PC-9 (cell line): ENCODE measurements around the gene NYAP2. TPM values are rescaled to one million over a fixed set of nuclear protein-coding genes. Genes with fewer than 3 reads are reported as not detected.
A peak's percentile ranks its signal among the peaks of the same experiment; 100 is the strongest.

Experiments
- BruUV-seq: library from RNA; stranded (reverse); fragments of 400-500 nt; replicated peaks from 2 replicates; lab custom pipeline; 2021; lab: Mats Ljungman, UMichigan
- CTCF ChIA-PET: fragments of 300-600 bp; sonication (Branson Sonifier 250); formaldehyde crosslinking; loops from one replicate; lab custom pipeline; 2022; ENCODE audit warnings: antibody characterized with exemption; lab: Charles Lee
- POLR2A ChIA-PET: fragments of 300-600 bp; sonication (Branson Sonifier 250); formaldehyde crosslinking; loops from one replicate; lab custom pipeline; 2022; ENCODE audit warnings: antibody characterized with exemption; ENCODE audit not compliant: unreplicated experiment; lab: Charles Lee
- DNase-seq, 2 experiments: peaks; one replicate each; pipeline versions ENCODE4 v3.0.0 to v3.0.0-alpha.2; 2015 to 2022; ENCODE audit warnings: mixed read lengths in 1 of 2
- H2AFZ ChIP-seq: fragments of 200-600 bp; sonication (generic); 2 replicates; pipeline ENCODE4 v1.8.1; 2017; ENCODE audit warnings: antibody characterized with exemption
- H3F3A ChIP-seq: fragments of 200-600 bp; sonication (generic); 2 replicates; pipeline ENCODE4 v1.8.1; 2017; ENCODE audit warnings: antibody characterized with exemption, mild to moderate bottlenecking, low read depth; ENCODE audit not compliant: insufficient read depth
- H3K27ac ChIP-seq: fragments of 200-600 bp; sonication (generic); 2 replicates; pipeline ENCODE4 v1.6.1; 2016; ENCODE audit warnings: mixed run types
- H3K27me3 ChIP-seq: fragments of 200-600 bp; sonication (generic); 2 replicates; pipeline ENCODE4 v1.6.1; 2016; ENCODE audit warnings: low read depth, mixed run types; ENCODE audit not compliant: insufficient read depth
- H3K36me3 ChIP-seq: fragments of 200-600 bp; sonication (generic); 2 replicates; pipeline ENCODE4 v1.6.1; 2016; ENCODE audit warnings: low read depth, mixed run types
- H3K4me1 ChIP-seq: fragments of 200-600 bp; sonication (generic); replicated peaks from 2 replicates; pipeline ENCODE4 v1.6.1; 2016; ENCODE audit warnings: mixed run types; ENCODE audit not compliant: insufficient read depth
- H3K4me2 ChIP-seq: fragments of 200-600 bp; sonication (generic); 2 replicates; pipeline ENCODE4 v1.6.1; 2017; ENCODE audit warnings: mixed run types
- H3K4me3 ChIP-seq: fragments of 200-600 bp; sonication (generic); 2 replicates; pipeline ENCODE4 v1.6.1; 2016; ENCODE audit warnings: mixed run types
- H3K79me2 ChIP-seq: fragments of 200-600 bp; sonication (generic); 2 replicates; pipeline ENCODE4 v1.6.1; 2017; ENCODE audit warnings: low read depth, mixed run types
- H3K9me2 ChIP-seq: fragments of 200-600 bp; sonication (generic); 2 replicates; pipeline ENCODE4 v1.8.1; 2017; ENCODE audit warnings: mild to moderate bottlenecking; ENCODE audit not compliant: insufficient read depth
- H3K9me3 ChIP-seq: fragments of 200-600 bp; sonication (generic); 2 replicates; pipeline ENCODE4 v1.8.1; 2016; ENCODE audit warnings: low read depth; ENCODE audit not compliant: insufficient read depth
- H4K20me1 ChIP-seq: fragments of 200-600 bp; sonication (generic); 2 replicates; pipeline ENCODE4 v1.8.1; 2017; ENCODE audit not compliant: insufficient read depth
- CTCF ChIP-seq: fragments of 200-600 bp; sonication (generic); conservative IDR thresholded peaks from 2 replicates; pipeline ENCODE4 v1.6.1; 2017; ENCODE audit warnings: mixed run types, antibody characterized with exemption, mild to moderate bottlenecking, moderate library complexity
- EZH2 ChIP-seq: fragments of 200-600 bp; sonication (generic); IDR thresholded peaks from 2 replicates; pipeline ENCODE4 v1.8.0; 2017; ENCODE audit warnings: antibody characterized with exemption, low read depth
- intact Hi-C: fragments of 100-400 bp; cut with micrococcal nuclease; formaldehyde crosslinking; loops from one replicate; pipeline ENCODE4 v1.10.0; 2022; ENCODE audit not compliant: unreplicated experiment
- total RNA-seq: library from RNA; stranded (reverse); gene quantifications from 2 replicates; pipeline ENCODE4 v1.2.3, GENCODE V29; 2021

NYAP2 gene
- total RNA-seq, 1 experiment from 2014 or later = 0.65 TPM

- Histone ChIP-seq H2AFZ (no peak overlapping the region), H3K4me3 (no peak overlapping the region), H3K9me2 (no peaks in the 10 kb centered on the region), H3K9me3 (no peaks in the 10 kb centered on the region), H3K36me3 (no peaks in the 10 kb centered on the region), H3F3A (no peaks in the 10 kb centered on the region), H3K4me1 (no peaks in the 10 kb centered on the region), H3K79me2 (no peaks in the 10 kb centered on the region), H4K20me1 (no peaks in the 10 kb centered on the region), H3K4me2 (no peak overlapping the region), H3K27me3 (no peaks in the 10 kb centered on the region), H3K27ac (no peak overlapping the region)
- CTCF ChIA-PET = no interaction called here
- no peak for DNase-seq
- TF ChIP-seq EZH2 (no peak), CTCF (no peak)
- BruUV-seq = no TSS peak
- intact Hi-C loops = loop anchor here (5.0 kb wide), 3 partner anchors 195 to 1375 kb away; no protein-coding TSS in a partner anchor
- POLR2A ChIA-PET = interaction anchor here (0.7 kb wide), 1 partner anchor 1258 kb away, joined by 3 read pairs; no protein-coding TSS in a partner anchor
These were observed 262.6 kb downstream of the NYAP2 start for GRCh38 chr2:225662101-225662500.

GRCh38 chr2:225667445-225667844, 267.9 kb downstream of the NYAP2 start:
- no peaks in the 10 kb centered on the region for H3K9me3 ChIP-seq
- no peak overlapping the region for H2AFZ ChIP-seq
- H3K4me3 ChIP-seq = no peak overlapping the region
- no peak overlapping the region for H3K27ac ChIP-seq
- CTCF ChIA-PET = interaction anchor here (0.6 to 0.8 kb wide), 2 partner anchors 1135 to 1697 kb away, joined by 3 read pairs; no protein-coding TSS in a partner anchor
- intact Hi-C loops = loop anchor here (5.0 kb wide), 1 partner anchor 1570 kb away; no protein-coding TSS in a partner anchor
- no TSS peak for BruUV-seq
- no peaks in the 10 kb centered on the region for H3K9me2 ChIP-seq
- DNase-seq = no peak
- TF ChIP-seq CTCF = 0 out of 2 replicates have a peak, but pooled peaks have one; percentile 12
- no peak for TF ChIP-seq EZH2
- no peaks in the 10 kb centered on the region for H3K79me2 ChIP-seq
- H3K36me3 ChIP-seq = no peaks in the 10 kb centered on the region
- H3F3A ChIP-seq = no peaks in the 10 kb centered on the region
- H4K20me1 ChIP-seq = no peaks in the 10 kb centered on the region
- H3K27me3 ChIP-seq = no peaks in the 10 kb centered on the region
- POLR2A ChIA-PET = no interaction called here
- no peaks in the 10 kb centered on the region for H3K4me1 ChIP-seq
- H3K4me2 ChIP-seq = no peak overlapping the region

- no peaks in the 10 kb centered on the region for H3K79me2 ChIP-seq
- no peaks in the 10 kb centered on the region for H3K9me3 ChIP-seq
- no peaks in the 10 kb centered on the region for H3K4me1 ChIP-seq
- H2AFZ ChIP-seq = no peak overlapping the region
- peak; percentile 38 to 65 for DNase-seq
- H3F3A ChIP-seq = no peaks in the 10 kb centered on the region
- no peak for TF ChIP-seq EZH2
- TF ChIP-seq CTCF = peak; percentile 97
- H3K27me3 ChIP-seq = no peaks in the 10 kb centered on the region
- H3K36me3 ChIP-seq = no peaks in the 10 kb centered on the region
- ChIA-PET POLR2A (interaction anchor here (0.6 to 0.7 kb wide), 2 partner anchors 54 to 1308 kb away, joined by 3 to 9 read pairs; no protein-coding TSS in a partner anchor), CTCF (interaction anchor here (0.7 to 1.0 kb wide), 2 partner anchors 10 to 1134 kb away, joined by 3 to 4 read pairs; no protein-coding TSS in a partner anchor)
- H3K4me3 ChIP-seq = no peak overlapping the region
- BruUV-seq = no TSS peak
- intact Hi-C loops = loop anchor here (5.0 kb wide), 1 partner anchor 1569 kb away; no protein-coding TSS in a partner anchor
- H4K20me1 ChIP-seq = no peaks in the 10 kb centered on the region
- no peak overlapping the region for H3K27ac ChIP-seq
- H3K9me2 ChIP-seq = no peaks in the 10 kb centered on the region
- H3K4me2 ChIP-seq = no peak overlapping the region
These were observed 269.2 kb downstream of the NYAP2 start for GRCh38 chr2:225668606-225669266.
